Measurements from ENCODE around the gene KRT15. TPM values are rescaled to one million over a fixed set of nuclear protein-coding genes. Genes with fewer than 3 reads are reported as not detected.

The KRT15 gene
- total and polyA plus RNA-seq, 2 of the 8 experiments (the other 6 are each of a cell fraction or from before 2014, with no cell fraction given), result 0.11 to 0.13 TPM

DNA sequence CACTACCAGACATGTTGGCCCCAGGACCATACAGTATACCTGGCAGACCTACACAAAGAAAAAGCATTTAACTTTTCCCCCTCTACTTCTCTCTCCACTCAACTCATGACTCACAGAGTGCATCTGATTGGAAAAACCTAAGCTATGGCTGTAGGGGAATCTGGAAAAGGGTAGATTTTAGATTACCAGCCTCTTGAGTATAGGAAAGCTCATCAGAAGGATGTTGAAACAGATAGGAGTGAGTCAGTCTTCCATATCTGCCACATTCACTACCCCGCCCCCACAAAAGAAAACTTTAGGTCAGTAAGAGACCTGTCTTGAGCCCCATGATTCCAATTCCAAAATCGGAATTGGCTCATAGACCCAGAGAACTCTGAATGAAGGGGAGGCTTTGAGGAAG lies 40.9 kb upstream of the KRT15 start:
- Histone ChIP-seq H2BK5ac (ENCODE audit: low read depth, low read length) (no peak overlapping the region), H3K23ac (ENCODE audit: insufficient read length) (no peak overlapping the region), H3K14ac (ENCODE audit: insufficient read length) (no peak overlapping the region), H3K4ac (replicated peaks; ENCODE audit: insufficient read length, low read depth, low read length) (no peak overlapping the region), H2BK12ac (ENCODE audit: low read depth, low read length) (no peak overlapping the region), H3K56ac (replicated peaks; ENCODE audit: insufficient read length, low read depth, low read length) (no peak overlapping the region), H3K36me3 (ENCODE audit: control insufficient read depth in 2 of 4, insufficient read depth in 4 of 4, low read length in 3 of 4) (no peaks in the 10 kb centered on the region), H3K9me3 (ENCODE audit: insufficient read depth in 2 of 2, low read depth in 1 of 2, low read length in 1 of 2) (no peaks in the 10 kb centered on the region), H3K4me1 (replicated peaks in 1 of 4; ENCODE audit: control insufficient read depth in 3 of 4, insufficient read depth in 4 of 4, low read length in 3 of 4) (peaks cover 0 to 2% (median 0%) of the 10 kb centered on the region in 4 experiments; a peak in 2 of 7 replicates), H3K27ac (ENCODE audit: low read depth, low read length) (no peak overlapping the region), H2AK5ac (ENCODE audit: low read depth, low read length) (no peak overlapping the region), H3K79me1 (ENCODE audit: low read depth, low read length) (no peaks in the 10 kb centered on the region), H2BK120ac (replicated peaks; ENCODE audit: low read depth, low read length) (no peak overlapping the region), H4K20me1 (replicated peaks in 1 of 2; ENCODE audit: control insufficient read depth in 1 of 2, insufficient read depth in 2 of 2, low read length in 2 of 2) (no peaks in the 10 kb centered on the region), H3K9ac (replicated peaks in 1 of 4; ENCODE audit: extremely low read depth in 1 of 4, low read depth in 3 of 4, low read length in 3 of 4) (no peak overlapping the region), H2AFZ (ENCODE audit: low read length) (no peak overlapping the region), H3K23me2 (ENCODE audit: low read depth, low read length) (no peaks in the 10 kb centered on the region), H3K4me2 (ENCODE audit: insufficient read depth in 1 of 2, low read depth in 2 of 2, low read length in 2 of 2) (no peak overlapping the region), H3K4me3 (ENCODE audit: extremely low read depth in 1 of 4, insufficient read depth in 2 of 4, low read depth in 3 of 4, low read length in 4 of 4) (no peak overlapping the region), H4K91ac (replicated peaks; ENCODE audit: insufficient read length, low read length) (no peak overlapping the region), H2BK20ac (ENCODE audit: low read length) (no peak overlapping the region), H3K79me2 (ENCODE audit: control insufficient read depth in 1 of 2, insufficient read depth in 2 of 2, low read length in 2 of 2) (no peaks in the 10 kb centered on the region), H3K18ac (ENCODE audit: extremely low read depth, low read length) (no peak overlapping the region), H2BK15ac (ENCODE audit: low read length) (no peak overlapping the region), H4K8ac (ENCODE audit: extremely low read depth, insufficient read depth, low read length) (no peak overlapping the region), H4K5ac (ENCODE audit: insufficient read length, low read depth, low read length) (no peak overlapping the region), H3K27me3 (replicated peaks in 1 of 4; ENCODE audit: control insufficient read depth in 3 of 4, extremely low read depth in 1 of 4, insufficient read depth in 3 of 4, low read length in 3 of 4) (no peaks in the 10 kb centered on the region)
- DNase-seq (ENCODE audit: low read depth in 1 of 2, low spot score in 2 of 2), result no peak
- no peak for FAIRE-seq
- POLR2A ChIA-PET (ENCODE audit: partially characterized antibody), result interaction anchor here (1.3 to 2.2 kb wide), 3 partner anchors 10 to 129 kb away, joined by 3 to 6 read pairs (median 4); partner anchors contain the start of genes EIF1 and KRT19
- 75% methylated on average over 2 of the region's 2 CpGs; no CpG with 5 or more reads in 1 of the 2 experiments for WGBS, 2 experiments (ENCODE audit: extremely low coverage in 1 of 2, insufficient coverage in 1 of 2, insufficient read length in 1 of 2, insufficient replicate concordance in 2 of 2, low coverage in 1 of 2, low lambda C conversion rate in 2 of 2, missing lambda C conversion rate in 1 of 2)
- CTCF ChIA-PET (ENCODE audit: partially characterized antibody), result interaction anchor here (1.2 to 21.2 kb wide), 7 partner anchors 9 to 106 kb away, joined by 3 to 492 read pairs (median 5); no protein-coding TSS in a partner anchor
- TF ChIP-seq BCL11A (IDR thresholded peaks at IDR 0.05; ENCODE audit: low read depth in 2 of 2, low read length in 2 of 2) (no peak), POU5F1 (IDR thresholded peaks at IDR 0.05; ENCODE audit: low read depth, low read length) (no peak), EZH2 (IDR thresholded peaks at IDR 0.05; ENCODE audit: low read depth, low read length, severe bottlenecking) (no peak), RBBP5 (IDR thresholded peaks at IDR 0.05; ENCODE audit: borderline replicate concordance, low read depth, low read length) (no peak), BRCA1 (IDR thresholded peaks at IDR 0.05; ENCODE audit: low read depth, low read length) (no peak), RXRA (IDR thresholded peaks at IDR 0.05; ENCODE audit: insufficient read depth, low read depth, low read length) (no peak), RAD21 (IDR thresholded peaks at IDR 0.05 in 1 of 2, conservative IDR thresholded peaks at IDR 0.05 in 1 of 2; ENCODE audit: low read depth in 2 of 2, low read length in 2 of 2) (no peak), BACH1 (IDR thresholded peaks at IDR 0.05; ENCODE audit: low read length) (no peak), SIX5 (IDR thresholded peaks at IDR 0.05; ENCODE audit: low read depth, low read length) (no peak), JUND (IDR thresholded peaks at IDR 0.05; ENCODE audit: low read length) (no peak), MAFK (IDR thresholded peaks at IDR 0.05; ENCODE audit: low read depth, low read length) (no peak)
